Stomach (tissue), 9 donors: Measurements from ENCODE around the gene MTARC1. TPM values are rescaled to one million over a fixed set of nuclear protein-coding genes. Genes with fewer than 3 reads are reported as not detected.

Source experiments
- DNase-seq, 2 donors: peaks; one replicate each; pipeline versions ENCODE4 v3.0.0 to v3.0.0-alpha.2; 2013 to 2019
- H3K27ac ChIP-seq, 5 donors: fragments of 200-600 bp in 4 of 5; sonication (generic) in 4 of 5; one replicate each; pipeline ENCODE4 v1.5.1; 2013 to 2019; ENCODE audit warnings: mild to moderate bottlenecking in 1 of 5, moderate library complexity in 1 of 5
- H3K27me3 ChIP-seq, 3 donors: fragments of 200-600 bp; sonication (generic); one replicate each; pipeline ENCODE4 v1.5.1; 2017 to 2019; ENCODE audit warnings: mixed run types in 1 of 3
- H3K36me3 ChIP-seq, 4 donors: fragments of 200-600 bp; sonication (generic); 1 replicate in 3 of 4; 2 replicates in 1 of 4; pipeline ENCODE4 v1.5.1; 2016 to 2019
- H3K4me1 ChIP-seq, 4 donors: fragments of 200-600 bp; sonication (generic); one replicate each; pipeline ENCODE4 v1.5.1; 2016 to 2019
- H3K4me3 ChIP-seq, 4 donors: fragments of 200-600 bp; sonication (generic) in 3 of 4; one replicate each; pipeline ENCODE4 v1.5.1; 2016 to 2019; ENCODE audit warnings: mild to moderate bottlenecking in 1 of 4
- H3K9me3 ChIP-seq, 4 donors: fragments of 200-600 bp; sonication (generic); one replicate each; pipeline ENCODE4 v1.5.1; 2016 to 2019
- EP300 ChIP-seq: sonication (generic); formaldehyde crosslinking; IDR thresholded peaks from one replicate; pipeline ENCODE4 v1.6.1; 2017; ENCODE audit warnings: antibody characterized with exemption
- POLR2A ChIP-seq, 4 donors: fragments of 450-650 bp; IDR thresholded peaks; one replicate each; pipeline ENCODE4 v1.6.1; 2016; ENCODE audit warnings: antibody characterized with exemption in 4 of 4, control low read depth in 2 of 4, mild to moderate bottlenecking in 1 of 4, moderate library complexity in 1 of 4
- POLR2AphosphoS5 ChIP-seq, 3 donors: sonication (generic); formaldehyde crosslinking; IDR thresholded peaks; one replicate each; pipeline ENCODE4 v1.6.1; 2016; ENCODE audit warnings: antibody characterized with exemption in 3 of 3
- WGBS, 5 donors: extraction: QIAGEN DNeasy Blood & Tissue Kit in 3 of 5; methylation state at CpG; one replicate each; pipeline versions ENCODE4 v1.1.5 to v1.1.7; 2013 to 2018; 5-methylcytosine and 5-hydroxymethylcytosine counted together
- intact Hi-C: fragments of 100-400 bp; cut with DNase I; formaldehyde crosslinking; loops from one replicate; pipeline ENCODE4 v1.15.1; 2023; ENCODE audit warnings: low total_unique reads
- polyA plus RNA-seq, 3 donors: library from polyadenylated mRNA; stranded (reverse); fragments of 200-250 nt; gene quantifications; one replicate each; pipeline ENCODE4 v1.2.3, GENCODE V29; 2013
- total RNA-seq, 5 donors: library from RNA; depleted of rRNA; stranded (reverse); fragments of >200 nt; gene quantifications; one replicate each; pipeline versions ENCODE4 v1.1.0 to v1.2.3, GENCODE V29; 2014 to 2016
- TF ChIP-seq, protein P1 (sequence below), 7 experiments: fragments of 450-650 bp in 4 of 7; fragments of 200-600 bp in 3 of 7; sonication (generic) in 3 of 7; IDR thresholded peaks; one replicate each; pipeline ENCODE4 v1.5.1; 2016 to 2019; ENCODE audit warnings: antibody characterized with exemption in 7 of 7, control low read depth in 2 of 7, mild to moderate bottlenecking in 1 of 7
- donor health status: healthy with polysubstance abuse.
- donor health status: Bipolar disorder and iron deficiency.
- donor health status: healthy.

Gene MTARC1
- total and polyA plus RNA-seq, 8 donors: under 0.01 to 9.9 (median 6.2) TPM

DNA sequence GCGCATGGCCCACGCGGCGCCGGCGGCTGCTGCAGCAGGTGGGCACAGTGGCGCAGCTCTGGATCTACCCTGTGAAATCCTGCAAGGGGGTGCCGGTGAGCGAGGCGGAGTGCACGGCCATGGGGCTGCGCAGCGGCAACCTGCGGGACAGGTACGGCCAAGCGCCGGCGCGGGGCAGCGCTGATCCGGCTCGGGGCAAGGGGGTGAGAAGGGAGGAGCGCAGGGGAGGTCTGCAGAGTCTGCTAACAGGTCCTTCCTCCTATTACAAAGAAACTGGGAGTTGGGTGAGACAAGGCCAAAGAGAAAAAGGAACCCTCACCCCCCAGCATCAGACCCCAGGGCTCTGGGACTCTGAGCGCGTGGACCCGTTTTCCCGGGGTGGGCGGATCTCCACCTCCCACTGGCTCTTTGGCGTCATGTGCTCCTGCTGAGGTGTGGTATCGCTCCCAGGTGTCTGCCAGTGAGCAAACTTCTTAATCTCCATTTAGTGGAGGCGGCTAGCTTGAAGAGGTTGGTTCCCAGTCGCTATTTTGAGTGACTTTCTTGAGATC, 431 bp downstream of the MTARC1 start:
- H3K27me3 ChIP-seq: peaks cover 0 to 10% (median 0%) of the 10 kb centered on the region in 3 donors
- peak; percentile 71 to 86 for DNase-seq
- H3K9me3 ChIP-seq: no peaks in the 10 kb centered on the region
- peak overlapping the region; percentile 81 to 96 (median 87) for H3K27ac ChIP-seq
- TF ChIP-seq POLR2A (IDR thresholded peaks at IDR 0.05): no peak
- no peak for TF ChIP-seq EP300
- TF ChIP-seq, protein P1, sequence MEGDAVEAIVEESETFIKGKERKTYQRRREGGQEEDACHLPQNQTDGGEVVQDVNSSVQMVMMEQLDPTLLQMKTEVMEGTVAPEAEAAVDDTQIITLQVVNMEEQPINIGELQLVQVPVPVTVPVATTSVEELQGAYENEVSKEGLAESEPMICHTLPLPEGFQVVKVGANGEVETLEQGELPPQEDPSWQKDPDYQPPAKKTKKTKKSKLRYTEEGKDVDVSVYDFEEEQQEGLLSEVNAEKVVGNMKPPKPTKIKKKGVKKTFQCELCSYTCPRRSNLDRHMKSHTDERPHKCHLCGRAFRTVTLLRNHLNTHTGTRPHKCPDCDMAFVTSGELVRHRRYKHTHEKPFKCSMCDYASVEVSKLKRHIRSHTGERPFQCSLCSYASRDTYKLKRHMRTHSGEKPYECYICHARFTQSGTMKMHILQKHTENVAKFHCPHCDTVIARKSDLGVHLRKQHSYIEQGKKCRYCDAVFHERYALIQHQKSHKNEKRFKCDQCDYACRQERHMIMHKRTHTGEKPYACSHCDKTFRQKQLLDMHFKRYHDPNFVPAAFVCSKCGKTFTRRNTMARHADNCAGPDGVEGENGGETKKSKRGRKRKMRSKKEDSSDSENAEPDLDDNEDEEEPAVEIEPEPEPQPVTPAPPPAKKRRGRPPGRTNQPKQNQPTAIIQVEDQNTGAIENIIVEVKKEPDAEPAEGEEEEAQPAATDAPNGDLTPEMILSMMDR (IDR thresholded peaks at IDR 0.05): no peak
- TF ChIP-seq POLR2AphosphoS5 (IDR thresholded peaks at IDR 0.05): no peak
- WGBS, 5 donors: 3 to 5% (median 3%) methylated on average over 32 of the region's 32 CpGs
- peak overlapping the region; percentile 62 to 78 (median 65) for H3K4me3 ChIP-seq
- H3K36me3 ChIP-seq: peaks cover 0 to 20% (median 19%) of the 10 kb centered on the region in 4 donors
- intact Hi-C loops: no loop called here
- peaks cover 5 to 54% (median 44%) of the 10 kb centered on the region in 4 donors for H3K4me1 ChIP-seq

DNA sequence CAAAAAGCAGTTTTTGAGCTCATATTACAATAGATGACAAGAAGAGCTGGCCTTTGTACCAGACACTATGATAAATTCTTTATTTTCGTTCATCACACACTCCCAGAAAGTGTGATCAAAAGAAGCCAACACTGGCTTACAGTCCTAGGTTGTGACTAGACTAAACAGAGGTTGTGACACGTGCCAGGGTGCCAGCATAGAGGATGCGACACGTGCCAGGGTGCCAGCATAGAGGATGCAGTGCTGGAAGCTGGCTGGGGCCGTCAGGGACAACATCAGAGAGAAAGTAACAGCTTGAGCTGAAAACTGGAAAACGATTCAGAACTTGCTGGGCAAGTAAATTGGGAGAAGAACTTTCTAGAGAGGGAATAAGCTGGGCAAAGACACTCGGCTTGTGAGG, 2.2 kb downstream of the MTARC1 start:
- WGBS, 5 donors: 72 to 86% (median 82%) methylated on average over 7 of the region's 7 CpGs
- TF ChIP-seq POLR2AphosphoS5 (IDR thresholded peaks at IDR 0.05): no peak
- no peak for TF ChIP-seq EP300
- TF ChIP-seq POLR2A (IDR thresholded peaks at IDR 0.05): no peak
- TF ChIP-seq, protein P1 (IDR thresholded peaks at IDR 0.05): no peak
- peaks cover 0 to 10% (median 0%) of the 10 kb centered on the region in 3 donors for H3K27me3 ChIP-seq
- H3K4me3 ChIP-seq: no peak overlapping the region
- H3K27ac ChIP-seq: no peak overlapping the region
- no peak for DNase-seq
- peaks cover 0 to 6% (median 4%) of the 10 kb centered on the region in 4 donors for H3K36me3 ChIP-seq
- H3K4me1 ChIP-seq: peaks cover 5 to 54% (median 44%) of the 10 kb centered on the region in 4 donors
- intact Hi-C loops: no loop called here
- H3K9me3 ChIP-seq: no peaks in the 10 kb centered on the region

DNA sequence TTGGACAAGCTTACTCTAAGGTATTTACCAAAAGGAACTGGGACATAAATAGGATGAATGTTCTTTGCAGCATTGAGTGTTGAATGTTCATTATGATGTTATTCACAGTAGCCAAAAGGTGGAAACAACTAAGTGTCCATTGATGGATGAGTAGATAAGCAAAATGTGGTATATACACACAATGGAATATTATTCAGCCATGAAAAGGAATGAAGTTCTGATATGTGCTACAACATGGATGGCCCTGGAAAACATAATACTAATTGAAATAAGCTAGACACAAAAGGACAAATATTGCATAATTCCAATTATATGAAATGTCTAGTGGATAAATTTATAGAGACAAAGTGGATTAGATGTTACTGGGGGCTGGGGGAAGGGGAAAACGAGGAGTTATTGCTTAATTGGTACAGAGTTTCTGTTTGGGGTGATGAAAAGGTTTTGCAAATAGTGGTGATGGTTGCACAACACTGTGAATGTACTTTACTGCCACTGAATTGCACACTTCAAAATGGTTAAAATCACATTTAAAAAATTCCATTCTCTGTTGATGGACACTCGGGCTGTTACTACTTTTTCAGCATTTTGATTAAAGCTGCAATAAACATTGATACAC, 2.9 kb downstream of the MTARC1 start:
- H3K4me3 ChIP-seq: no peak overlapping the region
- H3K9me3 ChIP-seq: no peaks in the 10 kb centered on the region
- H3K36me3 ChIP-seq: no peaks in the 10 kb centered on the region
- TF ChIP-seq POLR2AphosphoS5 (IDR thresholded peaks at IDR 0.05): no peak
- TF ChIP-seq, protein P1 (IDR thresholded peaks at IDR 0.05): no peak
- no peak for TF ChIP-seq EP300
- TF ChIP-seq POLR2A (IDR thresholded peaks at IDR 0.05): no peak
- H3K4me1 ChIP-seq: peaks cover 5 to 54% (median 44%) of the 10 kb centered on the region in 4 donors
- no peak for DNase-seq
- peaks cover 0 to 10% (median 0%) of the 10 kb centered on the region in 3 donors for H3K27me3 ChIP-seq
- intact Hi-C loops: no loop called here
- WGBS, 5 donors: 72 to 87% (median 75%) methylated on average over 2 of the region's 2 CpGs
- H3K27ac ChIP-seq: peak overlapping the region in 2 of 5 donors; percentile 44 to 55

DNA sequence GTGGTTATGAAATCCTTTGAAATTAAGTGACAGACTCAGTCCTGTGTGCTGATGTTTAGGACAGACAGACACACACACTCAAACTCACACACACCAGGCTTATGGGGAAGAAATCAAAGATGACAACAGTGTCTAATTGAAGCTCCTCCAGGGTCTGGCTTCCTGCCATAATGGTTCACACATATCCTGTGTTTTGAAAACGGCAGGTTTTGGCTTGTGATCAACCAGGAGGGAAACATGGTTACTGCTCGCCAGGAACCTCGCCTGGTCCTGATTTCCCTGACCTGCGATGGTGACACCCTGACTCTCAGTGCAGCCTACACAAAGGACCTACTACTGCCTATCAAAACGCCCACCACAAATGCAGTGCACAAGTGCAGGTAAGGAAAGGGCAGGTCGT, 4.6 kb downstream of the MTARC1 start:
- DNase-seq: no peak
- H3K4me3 ChIP-seq: no peak overlapping the region
- peaks cover 5 to 43% (median 37%) of the 10 kb centered on the region in 4 donors for H3K4me1 ChIP-seq
- WGBS, 5 donors: 24 to 49% (median 29%) methylated on average over 6 of the region's 6 CpGs
- TF ChIP-seq EP300 (no peak), POLR2AphosphoS5 (IDR thresholded peaks at IDR 0.05) (no peak), POLR2A (IDR thresholded peaks at IDR 0.05) (no peak)
- TF ChIP-seq, protein P1 (IDR thresholded peaks at IDR 0.05): no peak
- H3K27me3 ChIP-seq: peaks cover 0 to 8% (median 0%) of the 10 kb centered on the region in 3 donors
- intact Hi-C loops: no loop called here
- H3K9me3 ChIP-seq: no peaks in the 10 kb centered on the region
- H3K36me3 ChIP-seq: no peaks in the 10 kb centered on the region
- peak overlapping the region in 3 of 5 donors; percentile 44 to 57 (median 55) for H3K27ac ChIP-seq
